HEK293T (cell line): ENCODE measurements around the gene POLR1B.

Experiments
- CTBP1 ChIP-seq: fragments of 450-650 bp; IDR thresholded peaks from 2 replicates; pipeline ENCODE4 v1.6.1; 2016; ENCODE audit warnings: borderline replicate concordance
- ELF4 ChIP-seq: fragments of 450-650 bp; IDR thresholded peaks from 2 replicates; pipeline ENCODE4 v1.6.1; 2017; ENCODE audit warnings: antibody characterized with exemption
- FOXA1 ChIP-seq: fragments of 450-650 bp; IDR thresholded peaks from 2 replicates; pipeline ENCODE4 v1.6.1; 2016; ENCODE audit warnings: mild to moderate bottlenecking
- FOXK2 ChIP-seq: fragments of 450-650 bp; IDR thresholded peaks from 2 replicates; pipeline ENCODE4 v1.6.1; 2016; ENCODE audit warnings: mild to moderate bottlenecking
- NFRKB ChIP-seq: fragments of 450-650 bp; IDR thresholded peaks from 2 replicates; pipeline ENCODE4 v1.6.1; 2016; ENCODE audit warnings: mild to moderate bottlenecking, moderate library complexity
- SP1 ChIP-seq: fragments of 450-650 bp; IDR thresholded peaks from 2 replicates; pipeline ENCODE4 v1.6.1; 2017
- TARDBP ChIP-seq: fragments of 450-650 bp; IDR thresholded peaks from 2 replicates; pipeline ENCODE4 v1.6.1; 2016
- ZNF384 ChIP-seq: fragments of 450-650 bp; IDR thresholded peaks from 2 replicates; pipeline ENCODE4 v1.6.1; 2016

GRCh38 chr2:112593736-112594135, 51.5 kb downstream of the POLR1B start:
- TF ChIP-seq ZNF384 = no peak
- no peak for TF ChIP-seq ELF4
- no peak for TF ChIP-seq FOXK2
- no peak for TF ChIP-seq SP1
- TF ChIP-seq FOXA1 = no peak
- no peak for TF ChIP-seq CTBP1
- TF ChIP-seq NFRKB = no peak
- no peak for TF ChIP-seq TARDBP
